ENCODE measurements around the gene TUBB4B.
"Not testable (repeated sequence)": the region's sequence is repeated elsewhere in the genome, so short reads cannot be mapped to it uniquely, and the experiment has no call there.

The TUBB4B gene

DNA sequence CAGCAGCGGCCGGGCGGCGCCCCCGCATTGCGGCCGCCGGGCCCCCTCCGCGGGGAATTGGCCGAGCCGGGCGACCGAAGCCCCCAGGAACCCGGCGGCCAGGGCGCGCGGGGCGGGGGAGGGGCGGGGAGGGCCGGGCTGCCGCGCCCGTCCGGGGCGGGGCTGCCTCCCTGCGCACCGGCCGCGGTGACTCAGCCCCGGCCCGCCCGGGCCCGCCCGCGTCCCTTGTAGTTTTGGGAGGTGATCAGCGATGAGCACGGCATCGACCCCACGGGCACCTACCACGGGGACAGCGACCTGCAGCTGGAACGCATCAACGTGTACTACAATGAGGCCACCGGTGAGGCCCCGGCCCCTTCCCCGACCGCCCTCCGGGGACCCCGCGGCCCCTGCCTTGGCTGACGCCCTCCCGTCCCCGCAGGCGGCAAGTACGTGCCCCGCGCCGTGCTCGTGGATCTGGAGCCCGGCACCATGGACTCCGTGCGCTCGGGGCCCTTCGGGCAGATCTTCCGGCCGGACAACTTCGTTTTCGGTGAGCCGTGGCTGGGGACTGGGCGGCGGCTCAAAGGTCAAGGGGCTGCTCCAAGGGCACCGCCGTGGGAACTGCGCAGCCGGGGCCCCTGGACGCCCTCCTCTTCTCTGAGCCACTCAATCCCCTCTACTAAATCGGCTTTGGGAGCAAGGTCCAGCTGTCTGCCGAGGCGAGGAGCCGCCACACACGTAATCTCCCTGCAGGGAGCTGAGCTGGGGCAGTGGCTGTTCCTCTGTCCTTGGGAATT is 592 bp downstream of the TUBB4B start:
- DNase-seq (ENCODE audit: low spot score in 2 of 2) = no peak
- H3K36me3 ChIP-seq (replicated peaks) = peaks cover 30% of the 10 kb centered on the region
- H3K4me1 ChIP-seq = peaks cover 10% of the 10 kb centered on the region
- H3K4me3 ChIP-seq = peak overlapping the region; percentile 82
- in situ Hi-C loops (cut with MboI; ENCODE audit: low sequenced_read_pairs) = loop anchor here (25.0 kb wide), 1 partner anchor 454 kb away; the partner anchor contains the start of genes CCDC183 and TMEM141
- H3K27me3 ChIP-seq (ENCODE audit: low read depth) = no peaks in the 10 kb centered on the region
- H3K9me3 ChIP-seq = no peaks in the 10 kb centered on the region

DNA sequence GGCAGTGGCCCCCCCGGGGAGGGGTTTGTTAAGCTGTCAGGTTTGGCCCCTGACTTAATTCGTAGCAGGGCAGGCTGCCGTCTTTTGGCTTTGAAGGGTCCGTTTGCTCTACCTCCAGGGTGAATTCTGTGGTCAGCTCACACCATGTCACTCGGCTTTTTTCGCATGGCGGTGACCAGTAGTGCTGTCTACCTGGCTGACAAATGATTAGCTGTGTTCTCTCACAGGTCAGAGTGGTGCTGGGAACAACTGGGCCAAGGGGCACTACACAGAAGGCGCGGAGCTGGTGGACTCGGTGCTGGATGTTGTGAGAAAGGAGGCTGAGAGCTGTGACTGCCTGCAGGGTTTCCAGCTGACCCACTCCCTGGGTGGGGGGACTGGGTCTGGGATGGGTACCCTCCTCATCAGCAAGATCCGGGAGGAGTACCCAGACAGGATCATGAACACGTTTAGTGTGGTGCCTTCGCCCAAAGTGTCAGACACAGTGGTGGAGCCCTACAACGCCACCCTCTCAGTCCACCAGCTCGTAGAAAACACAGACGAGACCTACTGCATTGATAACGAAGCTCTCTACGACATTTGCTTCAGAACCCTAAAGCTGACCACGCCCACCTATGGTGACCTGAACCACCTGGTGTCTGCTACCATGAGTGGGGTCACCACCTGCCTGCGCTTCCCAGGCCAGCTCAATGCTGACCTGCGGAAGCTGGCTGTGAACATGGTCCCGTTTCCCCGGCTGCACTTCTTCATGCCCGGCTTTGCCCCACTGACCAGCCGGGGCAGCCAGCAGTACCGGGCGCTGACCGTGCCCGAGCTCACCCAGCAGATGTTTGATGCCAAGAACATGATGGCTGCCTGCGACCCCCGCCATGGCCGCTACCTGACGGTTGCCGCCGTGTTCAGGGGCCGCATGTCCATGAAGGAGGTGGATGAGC is 1.4 kb downstream of the TUBB4B start:
- Histone ChIP-seq H3K36me3 (replicated peaks) (peaks cover 30% of the 10 kb centered on the region), H3K9me3 (no peaks in the 10 kb centered on the region), H3K4me1 (peaks cover 6% of the 10 kb centered on the region), H3K4me3 (peak overlapping the region; percentile 82), H3K27me3 (ENCODE audit: low read depth) (no peaks in the 10 kb centered on the region)
- DNase-seq (ENCODE audit: low spot score in 2 of 2) = no peak
- in situ Hi-C loops (cut with MboI; ENCODE audit: low sequenced_read_pairs) = loop anchor here (25.0 kb wide), 1 partner anchor 455 kb away; the partner anchor contains the start of genes CCDC183 and TMEM141

DNA sequence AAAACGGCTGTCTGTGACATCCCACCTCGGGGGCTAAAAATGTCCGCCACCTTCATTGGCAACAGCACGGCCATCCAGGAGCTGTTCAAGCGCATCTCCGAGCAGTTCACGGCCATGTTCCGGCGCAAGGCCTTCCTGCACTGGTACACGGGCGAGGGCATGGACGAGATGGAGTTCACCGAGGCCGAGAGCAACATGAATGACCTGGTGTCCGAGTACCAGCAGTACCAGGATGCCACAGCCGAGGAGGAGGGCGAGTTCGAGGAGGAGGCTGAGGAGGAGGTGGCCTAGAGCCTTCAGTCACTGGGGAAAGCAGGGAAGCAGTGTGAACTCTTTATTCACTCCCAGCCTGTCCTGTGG is 2.2 kb downstream of the TUBB4B start:
- not testable (repeated sequence) for H3K9me3 ChIP-seq; H3K4me3 ChIP-seq; H3K27me3 ChIP-seq (ENCODE audit: low read depth); DNase-seq (ENCODE audit: low spot score in 2 of 2); H3K4me1 ChIP-seq
- H3K36me3 ChIP-seq (replicated peaks) = peaks cover 30% of the 10 kb centered on the region
- in situ Hi-C loops (cut with MboI; ENCODE audit: low sequenced_read_pairs) = loop anchor here (25.0 kb wide), 1 partner anchor 456 kb away; the partner anchor contains the start of genes CCDC183 and TMEM141

DNA sequence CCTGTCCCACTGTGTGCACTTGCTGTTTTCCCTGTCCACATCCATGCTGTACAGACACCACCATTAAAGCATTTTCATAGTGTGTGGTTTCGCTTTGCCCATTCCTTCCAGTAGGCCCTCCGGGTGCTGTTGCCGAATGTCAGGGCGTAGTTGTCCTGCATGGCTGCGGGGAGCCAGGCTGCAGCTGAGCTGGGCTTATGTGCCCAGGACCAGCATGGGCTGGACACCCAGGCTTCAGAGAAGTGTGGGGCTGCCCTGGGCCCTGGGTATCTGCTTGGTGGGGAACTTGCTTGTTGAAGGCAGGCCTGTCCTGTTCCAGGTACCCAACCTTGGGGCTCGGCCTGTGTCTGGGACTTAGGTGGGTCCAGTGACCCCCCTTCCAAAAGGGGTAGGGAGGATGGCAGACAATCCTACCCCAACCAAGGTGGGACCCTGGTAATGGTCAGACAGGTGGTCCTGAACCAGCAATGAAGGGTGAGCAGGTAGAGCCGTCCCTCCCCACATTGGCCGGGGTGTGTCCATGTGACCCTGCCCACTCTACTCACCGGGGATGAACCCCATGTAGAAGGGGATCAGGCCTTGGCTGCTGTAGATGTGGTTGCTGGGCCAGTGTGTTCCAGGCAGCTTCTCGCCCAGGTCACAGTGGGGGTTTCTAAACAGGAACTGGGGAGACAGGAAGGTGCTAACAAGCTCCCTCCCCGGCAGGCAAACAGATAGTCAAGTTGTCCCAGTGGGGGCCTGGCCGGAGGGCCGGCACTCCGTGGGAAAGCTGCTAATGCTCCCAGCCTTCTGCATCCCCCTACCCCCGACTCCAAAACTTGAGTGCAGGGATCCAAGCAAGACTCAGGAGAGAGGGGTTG is 2.8 kb downstream of the TUBB4B start:
- H3K27me3 ChIP-seq (ENCODE audit: low read depth) = no peaks in the 10 kb centered on the region
- no peak for DNase-seq (ENCODE audit: low spot score in 2 of 2)
- in situ Hi-C loops (cut with MboI; ENCODE audit: low sequenced_read_pairs) = loop anchor here (25.0 kb wide), 1 partner anchor 457 kb away; the partner anchor contains the start of genes CCDC183 and TMEM141
- no peak overlapping the region for H3K4me3 ChIP-seq
- H3K36me3 ChIP-seq (replicated peaks) = peaks cover 27% of the 10 kb centered on the region
- H3K4me1 ChIP-seq = peaks cover 4% of the 10 kb centered on the region
- no peaks in the 10 kb centered on the region for H3K9me3 ChIP-seq

DNA sequence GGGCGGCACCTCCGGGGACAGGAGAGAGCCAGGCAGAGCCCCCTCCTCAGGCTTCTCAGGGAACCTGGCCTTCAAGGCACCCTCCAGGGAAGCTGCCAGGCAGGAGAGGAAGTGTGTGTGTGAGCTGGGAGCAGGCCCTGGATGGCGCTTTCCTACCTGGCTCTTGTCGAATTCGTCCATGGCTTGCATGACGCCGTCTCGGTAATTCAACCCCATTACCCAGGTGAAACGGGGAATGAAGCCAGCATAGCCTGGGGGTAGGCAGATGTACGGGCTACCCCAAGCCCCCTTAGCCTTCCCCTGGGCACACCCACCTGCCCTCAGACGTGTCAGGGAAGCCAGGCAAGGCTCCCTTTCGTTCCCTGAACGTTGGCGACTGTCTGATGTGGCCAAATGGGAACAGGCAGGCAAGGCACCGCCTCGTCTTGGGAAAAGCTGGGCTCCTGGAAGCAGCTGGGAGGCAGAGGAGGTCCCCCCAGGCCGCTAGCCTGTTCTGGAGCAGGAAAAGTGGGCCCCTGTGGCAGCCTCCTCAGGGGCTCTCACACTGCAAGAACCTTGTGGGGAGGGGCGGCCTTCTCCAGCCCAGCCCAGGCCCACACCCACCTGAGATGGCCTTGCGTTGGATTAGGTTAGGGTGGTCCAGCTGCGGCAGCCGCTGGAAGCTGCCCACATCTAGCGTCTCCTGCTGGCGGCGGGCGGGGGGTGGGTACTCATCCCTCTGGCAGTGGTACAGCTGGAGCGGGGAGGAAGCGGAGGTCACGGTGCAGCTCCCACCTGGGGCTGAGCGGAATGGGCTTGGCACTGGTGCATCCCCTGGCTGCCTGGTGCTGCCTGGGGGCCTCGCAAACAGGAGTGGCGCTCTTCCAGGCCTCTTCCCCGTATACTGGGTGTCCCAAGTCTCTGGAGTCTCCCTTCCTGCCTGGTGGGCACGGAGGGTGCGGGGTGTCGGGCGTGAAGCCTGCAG is 3.7 kb downstream of the TUBB4B start:
- Histone ChIP-seq H3K4me3 (no peak overlapping the region), H3K27me3 (ENCODE audit: low read depth) (no peaks in the 10 kb centered on the region), H3K9me3 (no peaks in the 10 kb centered on the region), H3K36me3 (replicated peaks) (peaks cover 26% of the 10 kb centered on the region), H3K4me1 (no peaks in the 10 kb centered on the region; the same call in none of the 2 replicates)
- DNase-seq (ENCODE audit: low spot score in 2 of 2) = no peak
- in situ Hi-C loops (cut with MboI; ENCODE audit: low sequenced_read_pairs) = loop anchor here (25.0 kb wide), 1 partner anchor 457 kb away; the partner anchor contains the start of genes CCDC183 and TMEM141

GRCh38 chr9:137245450-137246421 is 4.6 kb downstream of the TUBB4B start:
- Histone ChIP-seq H3K9me3 (no peaks in the 10 kb centered on the region), H3K4me1 (no peaks in the 10 kb centered on the region; the same call in none of the 2 replicates), H3K36me3 (replicated peaks) (peaks cover 26% of the 10 kb centered on the region), H3K4me3 (no peak overlapping the region), H3K27me3 (ENCODE audit: low read depth) (no peaks in the 10 kb centered on the region)
- no peak for DNase-seq (ENCODE audit: low spot score in 2 of 2)
- in situ Hi-C loops (cut with MboI; ENCODE audit: low sequenced_read_pairs) = loop anchor here (25.0 kb wide), 1 partner anchor 458 kb away; the partner anchor contains the start of genes CCDC183 and TMEM141

GRCh38 chr9:137247135-137247915 is 6.2 kb downstream of the TUBB4B start:
- DNase-seq (ENCODE audit: low spot score in 2 of 2) = no peak
- no peaks in the 10 kb centered on the region; the same call in none of the 2 replicates for H3K4me1 ChIP-seq
- H3K9me3 ChIP-seq = no peaks in the 10 kb centered on the region
- in situ Hi-C loops (cut with MboI; ENCODE audit: low sequenced_read_pairs) = loop anchor here (25.0 kb wide), 1 partner anchor 460 kb away; the partner anchor contains the start of genes CCDC183 and TMEM141
- no peak overlapping the region for H3K4me3 ChIP-seq
- peaks cover 18% of the 10 kb centered on the region for H3K36me3 ChIP-seq (replicated peaks)
- no peaks in the 10 kb centered on the region for H3K27me3 ChIP-seq (ENCODE audit: low read depth)

GRCh38 chr9:137247916-137248175 is 6.8 kb downstream of the TUBB4B start:
- in situ Hi-C loops (cut with MboI; ENCODE audit: low sequenced_read_pairs) = loop anchor here (25.0 kb wide), 1 partner anchor 461 kb away; the partner anchor contains the start of genes CCDC183 and TMEM141
- Histone ChIP-seq H3K9me3 (no peaks in the 10 kb centered on the region), H3K27me3 (ENCODE audit: low read depth) (no peaks in the 10 kb centered on the region), H3K36me3 (replicated peaks) (peaks cover 13% of the 10 kb centered on the region), H3K4me3 (no peak overlapping the region), H3K4me1 (no peaks in the 10 kb centered on the region; the same call in 1 of the 2 replicates)
- DNase-seq (ENCODE audit: low spot score in 2 of 2) = no peak

DNA sequence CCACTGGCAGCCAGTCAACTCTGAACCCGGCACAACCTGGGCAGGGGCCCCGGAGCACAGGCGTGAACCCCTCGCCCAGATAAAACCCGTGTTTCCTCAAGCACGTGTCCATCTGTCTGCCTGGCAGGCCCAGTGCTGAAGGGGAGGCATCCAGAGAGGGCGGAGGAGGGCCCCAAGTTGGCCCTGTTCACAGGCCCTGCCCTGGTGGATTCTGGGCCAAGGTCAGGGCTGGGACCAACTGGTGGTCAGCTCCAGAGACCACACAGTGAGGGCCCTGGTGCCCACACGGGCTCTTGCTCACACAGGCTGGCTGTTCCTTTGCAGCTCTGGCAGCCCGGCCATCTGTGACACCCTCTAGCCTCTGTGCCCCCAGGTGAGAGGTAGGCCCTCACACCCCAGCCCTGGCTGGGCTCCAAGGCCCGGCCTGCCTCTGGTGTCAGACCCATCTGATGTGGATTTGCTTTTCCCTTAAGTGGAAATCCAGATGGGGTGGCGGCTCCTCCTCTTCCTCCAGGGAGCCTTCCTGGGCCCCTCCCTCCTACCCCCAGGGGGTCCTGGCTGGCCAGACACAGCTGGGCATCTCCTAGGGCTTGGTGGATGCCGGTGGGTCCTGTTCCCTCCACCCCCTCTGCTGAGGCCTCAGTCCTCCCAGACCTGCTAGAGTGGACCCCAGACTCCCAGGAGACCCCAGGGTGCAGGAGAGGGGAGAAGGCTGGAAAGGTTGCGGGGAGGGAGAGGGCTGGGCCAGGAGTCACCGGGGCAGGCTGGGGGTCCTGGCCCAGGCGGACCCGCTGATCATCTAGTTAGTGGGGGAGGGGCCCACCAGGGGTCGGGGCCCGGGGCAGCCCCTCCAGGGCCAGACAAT is 9.5 kb downstream of the TUBB4B start:
- no peak for DNase-seq (ENCODE audit: low spot score in 2 of 2)
- H3K4me3 ChIP-seq = no peak overlapping the region
- in situ Hi-C loops (cut with MboI; ENCODE audit: low sequenced_read_pairs) = no loop called here
- H3K27me3 ChIP-seq (ENCODE audit: low read depth) = no peaks in the 10 kb centered on the region
- H3K36me3 ChIP-seq (replicated peaks) = peaks cover 1% of the 10 kb centered on the region; the same call in 1 of the 2 replicates
- H3K4me1 ChIP-seq = peaks cover 7% of the 10 kb centered on the region
- no peaks in the 10 kb centered on the region for H3K9me3 ChIP-seq

DNA sequence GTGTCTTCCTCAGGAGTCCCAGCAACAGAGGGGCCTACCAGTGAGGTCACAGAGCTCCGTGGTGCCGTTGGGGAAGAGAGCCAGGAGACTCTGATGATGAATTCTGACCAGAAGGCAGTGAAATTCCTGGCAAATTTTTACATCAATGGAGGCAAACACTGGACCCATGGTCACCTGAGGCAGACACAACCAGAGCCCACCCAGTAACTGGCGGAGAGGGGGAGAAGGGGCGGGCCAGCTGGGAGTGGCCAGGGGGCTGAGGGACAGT is 10.0 kb downstream of the TUBB4B start, which contains the start of gene STPG3:
Gene STPG3 (plus strand): TSS at position 93 of the 268 bp plus-strand sequence. CDS start 1 bp downstream, at position 94.
- peaks cover 7% of the 10 kb centered on the region; the same call in 1 of the 2 replicates for H3K36me3 ChIP-seq (replicated peaks)
- no peaks in the 10 kb centered on the region for H3K9me3 ChIP-seq
- no peaks in the 10 kb centered on the region for H3K27me3 ChIP-seq (ENCODE audit: low read depth)
- no peak within 1 kb of the TSS for H3K4me3 ChIP-seq
- H3K4me1 ChIP-seq = peaks cover 7% of the 10 kb centered on the region
- in situ Hi-C loops (cut with MboI; ENCODE audit: low sequenced_read_pairs) = no loop called here
- DNase-seq (ENCODE audit: low spot score in 2 of 2) = no peak

All from HAP-1 (cell line).